A673 (cell line): ENCODE results near the gene ZNF512B.
"Not testable (repeated sequence)": the region's sequence is repeated elsewhere in the genome, so short reads cannot be mapped to it uniquely, and the experiment has no call there.

Source experiments
- EZH2 ChIP-seq: fragments of 200-600 bp; sonication (generic); IDR thresholded peaks from 2 replicates; pipeline ENCODE4 v1.6.1; 2017; ENCODE audit warnings: borderline replicate concordance, low read depth, mild to moderate bottlenecking, mixed read lengths, antibody characterized with exemption, low read length; ENCODE audit not compliant: poor library complexity, severe bottlenecking
- TF ChIP-seq, protein P1 (sequence below): fragments of 300-800, 200-600 bp; sonication (generic); conservative IDR thresholded peaks from 2 replicates; pipeline ENCODE4 v1.5.1; 2017; ENCODE audit warnings: low read depth, mild to moderate bottlenecking, antibody characterized with exemption, low read length, moderate library complexity, mixed read lengths

DNA sequence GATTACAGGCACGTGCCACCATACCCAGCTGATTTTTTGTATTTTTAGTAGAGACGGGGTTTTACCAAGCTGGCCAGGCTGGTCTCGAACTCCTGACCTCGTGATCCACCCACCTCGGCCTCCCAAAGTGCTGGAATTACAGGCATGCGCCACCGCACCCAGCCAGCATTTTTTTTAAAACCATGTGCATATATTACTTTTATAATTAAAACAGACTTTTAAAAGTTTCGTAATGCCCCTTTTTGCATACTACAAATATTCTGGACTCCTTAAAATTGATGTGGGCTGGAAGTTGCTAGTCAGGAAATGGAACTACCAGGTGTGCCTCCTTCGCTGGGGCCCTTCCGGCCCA, 2.2 kb upstream of the ZNF512B start:
- TF ChIP-seq, protein P1, sequence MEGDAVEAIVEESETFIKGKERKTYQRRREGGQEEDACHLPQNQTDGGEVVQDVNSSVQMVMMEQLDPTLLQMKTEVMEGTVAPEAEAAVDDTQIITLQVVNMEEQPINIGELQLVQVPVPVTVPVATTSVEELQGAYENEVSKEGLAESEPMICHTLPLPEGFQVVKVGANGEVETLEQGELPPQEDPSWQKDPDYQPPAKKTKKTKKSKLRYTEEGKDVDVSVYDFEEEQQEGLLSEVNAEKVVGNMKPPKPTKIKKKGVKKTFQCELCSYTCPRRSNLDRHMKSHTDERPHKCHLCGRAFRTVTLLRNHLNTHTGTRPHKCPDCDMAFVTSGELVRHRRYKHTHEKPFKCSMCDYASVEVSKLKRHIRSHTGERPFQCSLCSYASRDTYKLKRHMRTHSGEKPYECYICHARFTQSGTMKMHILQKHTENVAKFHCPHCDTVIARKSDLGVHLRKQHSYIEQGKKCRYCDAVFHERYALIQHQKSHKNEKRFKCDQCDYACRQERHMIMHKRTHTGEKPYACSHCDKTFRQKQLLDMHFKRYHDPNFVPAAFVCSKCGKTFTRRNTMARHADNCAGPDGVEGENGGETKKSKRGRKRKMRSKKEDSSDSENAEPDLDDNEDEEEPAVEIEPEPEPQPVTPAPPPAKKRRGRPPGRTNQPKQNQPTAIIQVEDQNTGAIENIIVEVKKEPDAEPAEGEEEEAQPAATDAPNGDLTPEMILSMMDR: not testable (repeated sequence)
- not testable (repeated sequence) for TF ChIP-seq EZH2
